WTC11 (cell line): ENCODE results near the gene MSANTD2.

Experiments
- CREB1 ChIP-seq: sonication (generic); formaldehyde crosslinking; IDR thresholded peaks from 2 replicates; pipeline ENCODE4 v1.8.0; 2023; ENCODE audit warnings: mild to moderate bottlenecking, missing genetic modification reagents
- HMGA2 ChIP-seq: fragments of 250-450 bp; sonication (Bioruptor Pico); IDR thresholded peaks from 2 replicates; pipeline ENCODE4 v1.4.0; 2021; ENCODE audit warnings: mild to moderate bottlenecking, moderate library complexity
- SP1 ChIP-seq: sonication (generic); formaldehyde crosslinking; conservative IDR thresholded peaks from 2 replicates; pipeline ENCODE4 v1.8.1; 2022; ENCODE audit warnings: missing genetic modification reagents
- ZNF512 ChIP-seq: sonication (generic); formaldehyde crosslinking; IDR thresholded peaks from 2 replicates; pipeline ENCODE4 v1.8.1; 2022; ENCODE audit warnings: missing genetic modification reagents, borderline replicate concordance
- TF ChIP-seq, protein P1 (sequence below): fragments of 200-600 bp; IDR thresholded peaks from 2 replicates; pipeline ENCODE4 v1.8.0; 2022; ENCODE audit warnings: antibody characterized with exemption

DNA sequence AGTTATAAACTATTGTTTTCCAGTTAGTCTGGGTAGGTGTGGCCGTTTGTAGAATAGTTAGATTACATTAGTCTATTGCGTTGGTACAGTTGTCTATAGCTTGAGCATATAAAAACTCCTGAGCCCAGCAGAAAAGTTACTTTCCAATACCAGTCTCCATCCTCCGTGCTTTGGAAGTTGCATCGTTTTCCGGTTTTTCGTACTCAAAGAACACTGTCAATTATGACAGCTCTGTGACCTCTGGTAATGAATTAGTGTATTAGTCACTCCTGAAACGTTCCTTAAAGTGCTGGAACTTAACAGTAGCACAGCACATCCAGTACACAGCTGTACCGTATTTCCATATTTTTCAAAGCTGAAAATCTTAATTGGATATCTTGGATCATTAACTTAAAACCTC, 808 bp upstream of the MSANTD2 start:
- TF ChIP-seq CREB1 (CRISPR knock-in tag) (no peak), SP1 (CRISPR knock-in tag) (no peak), ZNF512 (CRISPR knock-in tag) (no peak), HMGA2 (CRISPR knock-in tag) (no peak)
- TF ChIP-seq, protein P1, sequence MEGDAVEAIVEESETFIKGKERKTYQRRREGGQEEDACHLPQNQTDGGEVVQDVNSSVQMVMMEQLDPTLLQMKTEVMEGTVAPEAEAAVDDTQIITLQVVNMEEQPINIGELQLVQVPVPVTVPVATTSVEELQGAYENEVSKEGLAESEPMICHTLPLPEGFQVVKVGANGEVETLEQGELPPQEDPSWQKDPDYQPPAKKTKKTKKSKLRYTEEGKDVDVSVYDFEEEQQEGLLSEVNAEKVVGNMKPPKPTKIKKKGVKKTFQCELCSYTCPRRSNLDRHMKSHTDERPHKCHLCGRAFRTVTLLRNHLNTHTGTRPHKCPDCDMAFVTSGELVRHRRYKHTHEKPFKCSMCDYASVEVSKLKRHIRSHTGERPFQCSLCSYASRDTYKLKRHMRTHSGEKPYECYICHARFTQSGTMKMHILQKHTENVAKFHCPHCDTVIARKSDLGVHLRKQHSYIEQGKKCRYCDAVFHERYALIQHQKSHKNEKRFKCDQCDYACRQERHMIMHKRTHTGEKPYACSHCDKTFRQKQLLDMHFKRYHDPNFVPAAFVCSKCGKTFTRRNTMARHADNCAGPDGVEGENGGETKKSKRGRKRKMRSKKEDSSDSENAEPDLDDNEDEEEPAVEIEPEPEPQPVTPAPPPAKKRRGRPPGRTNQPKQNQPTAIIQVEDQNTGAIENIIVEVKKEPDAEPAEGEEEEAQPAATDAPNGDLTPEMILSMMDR, result no peak
